Measurements from ENCODE around the gene NABP1. TPM values are rescaled to one million over a fixed set of nuclear protein-coding genes. Genes with fewer than 3 reads are reported as not detected.
"Not testable (repeated sequence)": the region's sequence is repeated elsewhere in the genome, so short reads cannot be mapped to it uniquely, and the experiment has no call there.

Gene NABP1, protein sequence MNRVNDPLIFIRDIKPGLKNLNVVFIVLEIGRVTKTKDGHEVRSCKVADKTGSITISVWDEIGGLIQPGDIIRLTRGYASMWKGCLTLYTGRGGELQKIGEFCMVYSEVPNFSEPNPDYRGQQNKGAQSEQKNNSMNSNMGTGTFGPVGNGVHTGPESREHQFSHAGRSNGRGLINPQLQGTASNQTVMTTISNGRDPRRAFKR
- 142 TPM for total RNA-seq
- long read RNA-seq, full-length matches to known transcripts, result 137 of 191 reads
- long read RNA-seq, partial matches to known transcripts, result 24 of 191 reads
- long read RNA-seq, other reads (novel, unspliced or antisense), result 30 of 191 reads

DNA sequence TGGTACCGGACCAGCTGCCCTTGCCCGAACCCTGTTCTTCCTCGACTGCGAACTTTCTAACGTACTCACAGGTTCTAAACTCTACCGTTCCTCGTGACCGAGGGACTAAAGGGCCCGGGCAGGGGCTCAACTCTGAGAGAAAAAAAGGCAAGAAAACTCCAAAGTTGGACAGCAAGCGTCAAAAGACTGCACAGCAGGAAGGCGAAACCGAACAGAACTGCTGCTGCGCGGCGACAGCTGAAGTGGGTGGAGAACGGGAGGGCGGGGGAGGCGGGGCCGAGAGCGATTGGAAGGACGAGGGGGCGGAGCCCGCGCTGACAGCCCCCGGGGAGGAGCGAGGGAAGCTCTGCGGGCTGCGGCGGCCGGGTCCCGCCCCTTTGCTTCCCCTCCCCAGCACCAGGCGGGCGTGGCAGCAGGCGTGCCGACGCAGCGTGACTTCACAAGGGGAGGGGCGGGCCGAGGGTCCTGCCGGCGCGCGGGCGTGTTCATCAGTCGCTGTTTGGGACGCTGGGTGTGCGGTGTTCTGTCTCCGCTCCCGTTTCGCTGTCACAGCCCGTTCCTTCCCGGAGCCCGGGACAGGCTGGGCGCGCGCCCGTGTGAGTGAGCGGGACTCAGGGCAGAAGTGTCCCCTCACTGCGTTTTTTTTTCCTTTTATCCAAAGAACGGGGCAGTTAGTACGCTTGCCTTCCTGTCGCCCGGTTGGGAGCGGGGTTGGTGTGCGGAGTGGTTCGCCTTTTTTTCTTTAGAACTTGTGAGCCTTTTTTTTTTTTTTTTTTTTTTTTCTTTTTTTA lies at the start of gene NABP1:
Gene NABP1 (plus strand): TSS at position 491 of the 791 bp plus-strand sequence. CDS start 479 bp downstream, outside the sequence.
- peak; percentile 100 for DNase-seq (ENCODE audit: low spot score)

DNA sequence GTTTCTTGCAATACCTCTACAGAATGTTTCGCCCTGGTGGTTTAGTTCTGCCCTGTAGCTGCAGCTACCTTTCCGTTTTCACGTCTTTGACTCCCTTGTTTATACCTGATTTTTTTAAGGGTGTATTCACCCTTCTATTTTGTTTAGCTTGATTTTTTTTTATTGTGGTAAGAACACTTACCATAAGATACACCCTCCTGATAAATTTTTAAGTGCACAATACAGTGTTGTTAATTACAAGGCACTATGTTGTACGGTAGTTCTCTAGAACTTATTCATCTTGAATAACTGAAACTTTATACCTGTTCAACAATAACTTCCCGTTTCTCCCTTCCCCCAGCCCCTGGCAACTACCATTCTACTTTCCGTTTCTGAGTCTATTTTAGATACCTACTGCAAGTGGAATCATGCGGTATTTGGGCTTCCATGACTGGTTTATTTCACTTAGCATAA lies 48.9 kb upstream of the NABP1 start:
- no peak for DNase-seq (ENCODE audit: low spot score)

DNA sequence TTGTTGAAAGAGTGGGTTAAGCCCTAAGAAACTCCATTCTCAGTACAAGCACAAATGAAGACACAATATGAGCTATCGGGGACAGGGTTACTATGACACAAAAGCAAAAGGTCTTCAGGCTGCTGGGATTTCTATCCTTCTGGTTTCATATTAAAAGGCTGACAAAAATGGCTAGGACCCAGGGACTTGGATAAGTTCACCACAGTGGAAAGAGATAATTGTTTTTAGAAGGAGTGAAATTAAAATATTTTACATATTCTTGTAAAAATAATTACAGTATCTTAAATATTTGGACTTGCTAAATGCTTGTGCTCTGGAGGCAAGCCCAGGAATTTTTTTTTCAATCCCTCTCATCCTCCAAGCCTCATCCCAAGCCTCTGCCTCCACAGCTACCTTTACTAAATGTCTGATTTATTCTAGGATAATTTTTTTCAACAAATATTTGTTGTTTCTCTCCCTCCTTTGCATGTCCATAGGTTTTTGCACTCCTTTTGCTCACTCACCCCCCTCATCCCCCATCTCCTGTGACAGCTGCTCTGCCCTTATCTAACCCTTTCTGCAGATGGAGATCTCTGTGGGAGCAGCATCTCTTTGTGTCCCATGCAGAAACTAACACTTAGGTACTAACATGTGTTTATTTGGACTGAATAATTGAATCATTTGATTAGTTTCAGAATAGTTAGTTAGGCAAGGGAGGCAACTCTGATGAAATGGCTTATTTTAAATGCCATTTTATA lies 47.8 kb upstream of the NABP1 start:
- DNase-seq (ENCODE audit: low spot score), result no peak

DNA sequence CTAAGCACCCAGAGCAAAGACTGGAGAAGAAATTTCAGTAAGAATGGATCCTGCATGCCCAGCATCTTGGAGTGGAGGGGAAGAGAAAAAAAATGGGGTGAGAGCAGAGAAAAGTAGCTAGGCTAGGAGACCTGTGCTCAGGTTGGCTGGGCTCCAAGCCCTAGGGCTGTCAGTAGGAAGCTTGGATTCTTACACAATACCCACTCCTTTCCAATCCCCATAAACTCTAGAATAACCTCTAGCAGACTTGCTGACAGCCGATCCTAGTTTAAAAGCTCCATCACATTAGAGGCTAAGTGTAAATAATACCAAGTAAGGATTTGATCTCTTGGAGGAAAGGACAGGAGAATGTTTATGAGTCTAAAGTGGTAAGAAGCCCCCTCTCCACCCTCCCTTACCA lies 46.2 kb upstream of the NABP1 start:
- no peak for DNase-seq (ENCODE audit: low spot score)

DNA sequence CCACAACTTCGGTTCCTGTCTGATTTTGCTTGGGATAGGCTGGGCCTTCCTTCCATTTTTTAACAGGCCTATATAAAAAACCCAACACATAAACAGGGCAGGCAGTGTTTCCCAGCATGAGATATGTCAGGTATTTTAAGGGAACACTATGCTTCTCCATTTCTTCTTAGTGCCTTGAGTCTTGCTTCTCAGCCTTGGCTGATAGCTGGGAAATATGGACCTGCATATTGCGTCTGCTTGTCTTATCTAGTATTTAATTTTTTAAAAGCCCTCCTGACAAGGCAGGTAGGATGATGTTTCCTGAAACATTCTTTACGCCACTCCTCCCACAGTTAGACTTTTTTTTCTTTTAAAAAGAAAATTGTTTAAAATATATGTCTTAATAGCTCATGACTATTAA lies 45.5 kb upstream of the NABP1 start:
- no peak for DNase-seq (ENCODE audit: low spot score)

DNA sequence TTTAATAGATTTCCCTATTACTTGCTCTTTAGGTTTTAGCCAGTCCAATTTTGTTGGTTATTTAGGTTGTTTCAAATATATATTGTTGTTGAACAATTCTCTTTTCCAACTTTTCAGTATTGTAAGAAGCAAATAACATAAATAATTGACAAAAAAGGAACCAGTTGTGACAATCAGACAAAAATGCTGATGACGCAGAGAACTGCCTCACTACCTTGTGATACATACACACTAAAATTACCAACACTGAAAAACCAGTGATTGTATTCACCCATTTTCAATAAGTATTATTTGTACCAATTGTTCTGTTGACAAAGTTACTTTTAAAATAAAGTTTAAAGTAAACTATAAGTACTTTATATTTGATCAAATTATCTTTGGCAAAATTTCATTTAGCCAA lies 43.1 kb upstream of the NABP1 start:
- no peak for DNase-seq (ENCODE audit: low spot score)

DNA sequence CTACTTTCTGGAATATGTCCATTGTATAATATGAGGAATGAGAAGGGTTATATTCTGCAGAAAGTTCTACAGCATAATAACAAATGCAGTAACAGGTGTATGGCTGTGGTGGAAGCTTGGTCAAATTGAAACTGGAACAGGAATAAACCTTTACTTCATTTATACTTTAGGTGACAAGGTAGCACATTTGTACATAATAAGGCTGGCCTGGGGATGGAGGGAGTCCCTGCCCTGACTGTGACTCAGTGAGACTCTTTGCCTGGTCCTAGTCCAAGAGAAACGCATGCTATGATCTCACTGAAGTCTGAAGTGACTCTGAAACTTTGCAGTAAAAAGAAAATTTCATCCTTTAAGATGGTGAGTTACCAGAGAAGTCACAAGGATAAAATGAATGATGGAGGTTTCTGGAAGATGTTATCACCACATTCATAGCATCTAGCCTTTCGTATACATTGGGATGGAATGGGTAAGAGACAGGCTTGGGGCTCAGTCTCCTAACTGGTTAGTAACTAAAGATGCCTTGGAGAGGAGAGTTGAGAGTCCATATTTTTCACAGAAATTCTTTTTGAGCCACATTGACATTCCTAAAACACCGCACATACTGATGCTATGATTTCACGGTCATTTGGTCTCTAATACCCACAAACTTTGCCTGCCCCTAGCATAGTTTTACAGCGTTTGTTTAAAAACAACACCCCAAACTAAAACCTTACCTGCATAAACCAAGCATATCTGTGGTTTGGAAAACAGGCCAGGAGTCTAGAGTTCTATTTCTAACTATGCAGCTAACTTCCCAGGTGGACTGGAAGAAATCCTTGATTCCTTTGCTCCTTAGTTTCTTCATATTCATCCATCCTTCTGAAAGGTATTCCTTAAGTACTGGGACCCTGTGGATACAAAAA lies 42.4 kb upstream of the NABP1 start:
- DNase-seq (ENCODE audit: low spot score), result no peak

DNA sequence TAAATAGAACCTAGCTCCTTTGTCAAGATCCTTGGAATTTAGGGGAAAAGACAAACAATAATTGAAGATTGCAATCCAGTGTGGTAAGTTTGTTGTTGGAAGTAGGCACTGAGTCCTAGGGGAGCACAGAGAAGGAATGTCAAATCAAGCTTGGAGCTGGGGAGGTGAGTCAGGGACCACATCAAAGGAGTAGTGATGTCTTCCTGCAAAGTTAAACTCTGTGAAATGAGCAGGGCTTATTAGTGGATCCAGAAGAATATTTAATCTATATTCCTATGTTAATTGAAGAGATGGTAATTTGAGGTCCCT lies 41.7 kb upstream of the NABP1 start:
- no peak for DNase-seq (ENCODE audit: low spot score)

DNA sequence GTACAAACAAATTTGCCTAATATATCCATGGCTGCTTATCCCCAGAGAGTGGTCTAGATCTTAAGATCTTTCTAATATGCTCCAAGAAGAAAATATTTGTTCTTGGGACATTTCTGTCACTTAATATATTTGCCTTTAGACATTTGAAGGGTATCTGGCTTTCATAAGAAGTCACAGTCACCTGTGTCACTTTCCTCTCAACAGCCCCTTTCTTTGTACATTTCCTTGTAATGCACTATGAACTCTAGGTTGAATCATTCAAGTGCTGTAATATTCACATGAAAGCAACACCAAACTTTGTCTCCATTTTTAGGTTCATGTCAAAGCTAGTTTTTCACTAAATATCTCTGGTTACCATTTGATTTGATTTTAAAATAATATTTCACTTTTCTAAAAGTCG lies 41.4 kb upstream of the NABP1 start:
- no peak for DNase-seq (ENCODE audit: low spot score)

DNA sequence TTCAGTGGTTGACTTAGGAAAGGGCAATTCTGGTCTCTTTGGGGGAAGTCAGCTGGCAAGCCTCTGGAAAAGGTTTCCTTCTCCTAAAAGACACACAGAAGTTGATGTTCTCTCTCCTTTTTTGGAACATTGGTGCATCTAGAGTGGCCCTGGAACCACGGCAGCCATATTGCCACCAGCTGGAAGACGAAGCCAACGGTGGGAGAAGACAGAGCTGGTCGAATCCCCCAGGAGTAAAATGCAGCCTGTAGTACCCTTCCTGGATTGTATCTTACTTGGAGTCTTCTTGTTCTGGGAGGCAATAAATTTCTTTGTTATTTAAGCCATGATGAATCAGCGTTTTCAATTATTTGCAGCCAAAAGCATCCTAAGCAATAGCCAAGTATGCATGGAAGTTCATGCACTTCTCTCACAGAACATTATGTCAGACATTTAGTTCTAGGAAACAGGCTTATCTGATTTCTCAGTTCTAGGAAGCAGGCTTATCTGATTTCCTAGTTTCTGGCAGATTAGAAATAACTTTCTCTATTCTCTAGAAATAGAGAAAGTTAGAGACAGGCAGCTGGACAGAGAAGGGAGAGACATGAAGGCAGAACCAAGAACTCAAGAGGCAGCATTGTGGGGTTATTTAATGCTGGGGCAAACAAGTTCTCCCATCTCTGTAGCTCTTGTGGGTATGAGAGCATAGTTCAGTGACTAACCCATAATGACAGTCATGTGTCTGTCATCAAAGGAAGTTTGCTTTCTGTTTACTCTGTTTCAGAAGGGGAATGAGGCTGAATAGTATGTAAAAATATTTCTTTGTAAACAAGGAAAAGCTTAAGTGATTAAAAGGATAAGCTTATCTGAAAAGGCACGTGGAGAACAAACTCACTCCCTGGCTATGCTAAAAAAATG lies 40.5 kb upstream of the NABP1 start:
- DNase-seq (ENCODE audit: low spot score), result no peak

DNA sequence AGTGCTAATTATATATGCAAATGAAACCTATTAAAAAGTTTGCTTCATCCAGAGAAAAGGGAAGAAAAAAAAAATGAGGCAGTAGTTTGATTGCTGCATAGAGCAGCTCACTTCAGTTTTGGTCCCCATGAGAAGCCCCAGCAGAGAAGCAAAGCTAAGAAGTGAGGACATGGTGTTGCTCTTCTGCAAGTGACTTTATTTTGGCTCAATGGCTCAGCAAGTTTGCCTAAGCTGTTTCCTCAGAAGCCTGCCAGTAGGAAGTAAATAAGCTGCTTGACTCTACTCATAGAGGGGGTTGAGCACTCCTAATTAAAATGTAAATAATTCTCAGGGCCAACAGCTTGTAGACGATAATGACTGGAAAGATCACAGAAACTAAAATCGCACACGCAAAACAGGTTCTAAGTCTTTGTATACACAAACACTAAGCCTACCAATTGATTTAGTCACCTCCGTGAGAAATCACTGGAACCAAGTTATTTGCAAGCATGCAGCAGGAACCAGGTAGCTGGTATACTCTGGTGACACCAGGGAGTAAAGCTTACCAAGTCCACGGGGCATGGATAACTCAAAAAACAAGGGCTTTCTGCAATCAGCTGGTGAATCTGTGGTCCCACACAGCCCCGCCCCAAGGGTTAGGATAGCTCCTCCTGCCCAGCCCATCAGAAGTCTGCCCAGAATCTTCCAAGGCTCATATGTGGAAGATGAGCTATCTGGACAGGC lies 39.7 kb upstream of the NABP1 start:
- no peak for DNase-seq (ENCODE audit: low spot score)

DNA sequence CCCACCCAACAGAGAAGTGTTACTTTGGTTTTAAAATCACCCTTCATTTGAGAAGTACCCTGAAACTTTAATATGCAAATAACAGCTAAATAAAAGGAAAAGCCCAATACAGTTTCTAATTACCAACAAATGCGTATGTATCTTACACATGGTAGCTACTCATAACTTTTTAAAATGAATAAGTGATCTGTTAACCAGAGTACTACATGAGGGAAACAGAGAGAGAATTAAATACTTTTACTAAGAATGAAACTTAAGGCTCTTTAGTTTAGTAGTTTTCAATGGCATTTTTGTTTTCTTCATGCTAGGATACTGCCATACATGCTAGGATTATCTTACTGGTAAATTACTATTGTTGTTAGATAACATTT lies 39.1 kb upstream of the NABP1 start:
- no peak for DNase-seq (ENCODE audit: low spot score)

DNA sequence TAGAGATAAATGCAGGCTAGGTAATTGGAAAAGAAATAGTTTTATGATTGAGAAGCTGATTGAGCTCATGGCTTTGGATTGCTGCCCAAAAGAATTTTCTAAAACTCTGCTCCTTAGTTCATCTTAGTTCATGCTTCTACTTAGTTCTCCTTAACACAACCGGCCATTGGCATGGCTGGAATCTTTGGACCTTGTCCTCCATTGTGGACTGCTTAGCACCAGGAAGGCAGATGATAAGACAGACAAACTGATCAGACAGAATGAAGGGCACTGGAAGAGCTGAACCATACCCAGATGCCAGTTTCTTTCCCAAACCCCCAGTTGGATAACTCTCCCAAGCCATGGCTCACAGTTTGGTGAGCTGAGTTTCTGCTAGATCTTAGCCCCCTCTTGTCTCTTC lies 36.3 kb upstream of the NABP1 start:
- DNase-seq (ENCODE audit: low spot score), result no peak

DNA sequence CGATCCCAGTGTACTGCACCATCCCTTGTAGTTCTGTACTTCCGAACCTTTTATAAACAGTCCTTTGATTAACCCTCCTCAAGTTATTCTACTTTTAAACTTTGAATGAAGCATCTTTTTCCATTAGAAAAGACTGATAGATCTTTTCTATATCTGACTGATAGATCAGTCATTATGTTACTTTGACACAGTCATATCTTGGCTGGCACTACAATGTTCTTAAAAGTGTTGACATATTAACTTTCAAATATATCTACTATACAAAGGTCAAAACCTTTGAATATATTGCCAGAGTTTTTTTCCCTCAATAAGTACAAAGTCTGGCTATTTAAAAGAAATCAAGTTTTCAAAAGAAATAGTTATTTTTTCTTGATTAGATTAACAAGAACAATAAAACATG lies 35.4 kb upstream of the NABP1 start:
- no peak for DNase-seq (ENCODE audit: low spot score)

DNA sequence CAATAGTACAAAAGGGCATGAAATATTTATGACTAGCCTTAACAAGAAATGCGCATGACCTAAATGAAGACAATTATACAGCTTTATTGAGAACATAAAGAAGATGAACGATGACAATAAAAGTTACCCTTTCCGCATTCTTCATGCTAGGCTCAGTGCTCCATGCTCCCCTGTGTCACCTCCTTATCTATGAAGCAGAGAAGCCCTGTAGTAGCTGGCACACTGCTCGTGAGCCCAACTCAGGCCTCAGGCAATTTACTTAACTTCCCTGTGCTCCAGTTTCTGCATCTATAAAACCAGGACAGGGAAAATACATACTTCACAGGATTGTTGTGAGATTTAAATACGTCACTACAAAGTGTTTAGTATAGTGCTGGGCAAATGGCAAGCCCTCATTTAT lies 34.5 kb upstream of the NABP1 start:
- no peak for DNase-seq (ENCODE audit: low spot score)

DNA sequence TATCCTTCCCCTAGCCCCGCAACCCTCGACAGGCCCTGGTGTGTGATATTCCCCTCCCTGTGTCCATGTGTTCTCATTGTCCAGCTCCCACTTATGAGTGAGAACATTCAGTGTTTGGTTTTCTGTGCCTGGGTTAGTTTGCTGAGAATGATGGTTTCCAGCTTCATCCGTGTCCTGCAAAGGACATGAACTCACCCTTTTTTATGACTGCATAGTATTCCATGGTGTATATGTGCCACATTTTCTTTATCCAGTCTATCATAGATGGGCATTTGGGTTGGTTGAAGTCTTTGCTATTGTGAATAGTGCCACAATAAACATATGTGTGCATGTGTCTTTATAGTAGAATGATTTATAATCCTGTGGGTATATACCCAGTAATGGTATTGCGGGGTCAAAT lies 33.3 kb upstream of the NABP1 start:
- not testable (repeated sequence) for DNase-seq (ENCODE audit: low spot score)

DNA sequence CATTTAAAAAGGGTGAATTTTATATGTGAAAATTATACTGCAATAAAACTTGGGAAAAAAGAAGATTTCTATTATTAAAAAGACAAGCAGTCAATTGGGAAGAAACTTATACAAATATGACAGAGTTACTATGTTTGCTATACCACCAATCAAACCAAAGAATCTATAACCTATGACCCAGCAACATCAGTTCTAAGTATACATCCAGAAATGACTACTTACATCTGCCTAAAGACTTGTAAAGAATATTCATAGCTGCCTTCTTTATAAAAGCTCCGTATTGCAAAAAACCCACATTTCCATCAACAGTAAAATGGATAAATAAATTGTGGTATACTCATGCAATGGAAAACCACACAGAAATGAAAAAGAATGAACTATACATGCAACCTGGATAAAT lies 32.9 kb upstream of the NABP1 start:
- DNase-seq (ENCODE audit: low spot score), result no peak

DNA sequence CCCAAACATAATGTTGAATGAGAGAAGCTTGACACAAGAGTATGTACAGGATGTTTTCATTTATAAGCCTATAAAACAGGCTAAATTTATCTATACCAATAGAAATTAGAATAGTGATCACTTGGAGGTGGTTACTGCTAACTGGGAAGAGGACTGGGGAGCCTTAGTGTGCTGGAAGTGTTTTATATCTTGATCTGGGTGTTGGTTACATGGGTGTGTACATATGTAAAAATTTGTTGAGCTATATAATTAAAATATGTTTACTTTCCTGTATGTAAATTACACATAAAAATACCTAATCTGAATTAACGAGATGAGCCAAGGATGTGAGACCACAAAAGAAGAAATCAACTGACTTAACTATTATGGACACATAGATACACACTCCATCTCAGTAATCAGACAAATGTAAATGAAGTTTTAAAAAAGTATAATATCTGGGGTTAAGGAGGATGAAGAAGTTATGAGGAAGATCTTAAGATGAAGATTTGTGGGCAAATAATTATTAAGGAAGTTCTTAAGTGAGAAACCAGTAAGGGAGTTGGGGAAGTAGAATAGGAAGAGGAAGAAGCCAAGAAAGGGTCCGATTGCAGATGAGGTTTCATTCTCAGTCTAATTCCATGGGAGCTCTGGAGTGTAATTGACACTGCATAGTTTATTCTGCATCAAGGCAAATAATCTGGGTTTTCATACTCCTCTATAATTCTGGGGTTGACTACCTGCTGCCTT lies 32.3 kb upstream of the NABP1 start:
- no peak for DNase-seq (ENCODE audit: low spot score)
